Neural cell (in vitro differentiated cells): Measurements from ENCODE around the gene PRKG1. TPM values are rescaled to one million over a fixed set of nuclear protein-coding genes. Genes with fewer than 3 reads are reported as not detected.

ENCODE experiments used
- H2AFZ ChIP-seq: fragments of 200-600, 300-800 bp; sonication (generic), shearing (Covaris generic); 2 replicates; pipeline ENCODE4 v1.6.0; 2014; ENCODE audit warnings: low read depth, mild to moderate bottlenecking, antibody characterized with exemption, low read length, moderate library complexity
- H3F3A ChIP-seq: fragments of 200-600 bp; shearing (Covaris generic); 2 replicates; pipeline ENCODE4 v1.6.1; 2016; ENCODE audit warnings: mild to moderate bottlenecking, moderate library complexity, mixed read lengths, antibody characterized with exemption, low read length; ENCODE audit not compliant: insufficient read depth, poor library complexity, severe bottlenecking
- H3K27ac ChIP-seq: fragments of 200-600, 300-800 bp; sonication (generic), shearing (Covaris generic); 2 replicates; pipeline ENCODE4 v1.5.1; 2014; ENCODE audit warnings: mild to moderate bottlenecking, low read length, moderate library complexity
- H3K27me3 ChIP-seq: fragments of 300-800, 200-600 bp; sonication (generic), shearing (Covaris generic); 2 replicates; pipeline ENCODE4 v1.6.0; 2014; ENCODE audit warnings: mild to moderate bottlenecking, low read depth, low read length, moderate library complexity; ENCODE audit not compliant: insufficient read depth
- H3K36me3 ChIP-seq: fragments of 300-800, 200-600 bp; sonication (generic), shearing (Covaris generic); 2 replicates; pipeline ENCODE4 v1.5.1; 2014; ENCODE audit warnings: mild to moderate bottlenecking, antibody characterized with exemption, low read length, moderate library complexity; ENCODE audit not compliant: insufficient read depth
- H3K4me2 ChIP-seq: fragments of 300-800, 200-600 bp; sonication (generic), shearing (Covaris generic); 2 replicates; pipeline ENCODE4 v1.6.0; 2014; ENCODE audit warnings: mild to moderate bottlenecking, low read length
- H3K4me3 ChIP-seq: fragments of 300-800, 200-600 bp; sonication (generic), shearing (Covaris generic); 2 replicates; pipeline ENCODE4 v1.5.1; 2014; ENCODE audit warnings: mild to moderate bottlenecking, low read length, moderate library complexity
- H3K79me2 ChIP-seq: fragments of 200-600 bp; shearing (Covaris generic); replicated peaks from 2 replicates; pipeline ENCODE4 v1.6.0; 2014; ENCODE audit warnings: mild to moderate bottlenecking, low read length, moderate library complexity; ENCODE audit not compliant: insufficient read depth
- H3K9ac ChIP-seq: fragments of 300-800, 200-600 bp; sonication (generic), shearing (Covaris generic); 2 replicates; pipeline ENCODE4 v1.6.1; 2016; ENCODE audit warnings: mild to moderate bottlenecking, low read length, mixed read lengths
- H3K9me2 ChIP-seq: fragments of 200-600 bp; shearing (Covaris generic); 2 replicates; pipeline ENCODE4 v1.6.1; 2016; ENCODE audit warnings: mild to moderate bottlenecking, low read length, mixed read lengths; ENCODE audit not compliant: insufficient read depth
- H3K9me3 ChIP-seq: fragments of 200-600, 300-800 bp; sonication (generic), shearing (Covaris generic); 2 replicates; pipeline ENCODE4 v1.6.1; 2016; ENCODE audit warnings: mild to moderate bottlenecking, mixed run types, low read length, moderate library complexity, mixed read lengths
- H4K20me1 ChIP-seq: fragments of 200-600 bp; shearing (Covaris generic); 2 replicates; pipeline ENCODE4 v1.6.1; 2016; ENCODE audit warnings: mild to moderate bottlenecking, mixed run types; ENCODE audit not compliant: insufficient read depth
- CTCF ChIP-seq: fragments of 450-650 bp; IDR thresholded peaks from 2 replicates; pipeline ENCODE4 v1.5.1; 2014; ENCODE audit warnings: antibody characterized with exemption, mild to moderate bottlenecking, moderate library complexity; ENCODE audit not compliant: poor library complexity, severe bottlenecking
- EP300 ChIP-seq: fragments of 450-650 bp; conservative IDR thresholded peaks from 2 replicates; pipeline ENCODE4 v1.6.1; 2014; ENCODE audit warnings: antibody characterized with exemption, mild to moderate bottlenecking, moderate library complexity; ENCODE audit not compliant: poor library complexity, severe bottlenecking
- EZH2 ChIP-seq: fragments of 200-600, 300-800 bp; shearing (Covaris generic), sonication (generic); IDR thresholded peaks from 2 replicates; pipeline ENCODE4 v1.6.1; 2014; ENCODE audit warnings: antibody characterized with exemption, low read length, borderline replicate concordance, mild to moderate bottlenecking; ENCODE audit not compliant: insufficient read depth, poor library complexity, severe bottlenecking
- MXI1 ChIP-seq: fragments of 450-650 bp; conservative IDR thresholded peaks from 2 replicates; pipeline ENCODE4 v1.6.1; 2014; ENCODE audit warnings: antibody characterized with exemption, mild to moderate bottlenecking; ENCODE audit not compliant: poor library complexity, severe bottlenecking
- POLR2AphosphoS5 ChIP-seq: IDR thresholded peaks from 2 replicates; pipeline ENCODE4 v1.6.1; 2012
- RAD21 ChIP-seq: fragments of 450-650 bp; conservative IDR thresholded peaks from 2 replicates; pipeline ENCODE4 v1.6.1; 2014; ENCODE audit warnings: antibody characterized with exemption, mild to moderate bottlenecking, moderate library complexity
- REST ChIP-seq: IDR thresholded peaks from 2 replicates; pipeline ENCODE4 v1.6.1; 2012; ENCODE audit warnings: borderline replicate concordance
- SMC3 ChIP-seq: fragments of 450-650 bp; conservative IDR thresholded peaks from 2 replicates; pipeline ENCODE4 v1.6.1; 2014; ENCODE audit warnings: antibody characterized with exemption, mild to moderate bottlenecking, moderate library complexity; ENCODE audit not compliant: poor library complexity
- TAF1 ChIP-seq: IDR thresholded peaks from 2 replicates; pipeline ENCODE4 v1.6.1; 2012; ENCODE audit warnings: low read depth
- polyA plus RNA-seq: library from polyadenylated mRNA; depleted of rRNA; stranded (reverse); fragments of >200 nt; gene quantifications from 2 replicates; pipeline ENCODE4 v1.2.3, GENCODE V29; 2014

Gene PRKG1
- polyA plus RNA-seq, 1 donor from 2014 or later, result 2.2 TPM

GRCh38 chr10:51198170-51198569, 123.9 kb downstream of the PRKG1 start:
- H2AFZ ChIP-seq, result no peak overlapping the region
- TF ChIP-seq RAD21, result no peak
- no peak for TF ChIP-seq EZH2
- TF ChIP-seq SMC3, result no peak
- TF ChIP-seq MXI1, result no peak
- TF ChIP-seq POLR2AphosphoS5, result no peak
- no peak for TF ChIP-seq TAF1
- TF ChIP-seq CTCF, result no peak
- no peak for TF ChIP-seq EP300
- no peak for TF ChIP-seq REST
- H3K27ac ChIP-seq, result no peak overlapping the region
- no peaks in the 10 kb centered on the region for H3F3A ChIP-seq
- no peaks in the 10 kb centered on the region for H3K9me3 ChIP-seq
- H3K4me2 ChIP-seq, result no peak overlapping the region
- H4K20me1 ChIP-seq, result no peaks in the 10 kb centered on the region
- no peak overlapping the region for H3K4me3 ChIP-seq
- H3K79me2 ChIP-seq, result no peaks in the 10 kb centered on the region
- H3K36me3 ChIP-seq, result no peaks in the 10 kb centered on the region
- H3K27me3 ChIP-seq, result no peaks in the 10 kb centered on the region
- no peaks in the 10 kb centered on the region for H3K9me2 ChIP-seq
- H3K9ac ChIP-seq, result no peak overlapping the region

- Histone ChIP-seq H3K9me3 (no peaks in the 10 kb centered on the region), H3K4me3 (no peak overlapping the region), H3F3A (no peaks in the 10 kb centered on the region), H3K36me3 (no peaks in the 10 kb centered on the region), H3K9ac (no peak overlapping the region), H3K27ac (no peak overlapping the region), H3K27me3 (no peaks in the 10 kb centered on the region), H4K20me1 (no peaks in the 10 kb centered on the region), H3K4me2 (no peak overlapping the region), H3K79me2 (no peaks in the 10 kb centered on the region), H2AFZ (no peak overlapping the region), H3K9me2 (no peaks in the 10 kb centered on the region)
- TF ChIP-seq EP300, result no peak
- TF ChIP-seq RAD21, result no peak
- TF ChIP-seq MXI1, result no peak
- no peak for TF ChIP-seq SMC3
- TF ChIP-seq EZH2, result no peak
- TF ChIP-seq POLR2AphosphoS5, result no peak
- TF ChIP-seq TAF1, result no peak
- TF ChIP-seq CTCF, result no peak
- no peak for TF ChIP-seq REST
Measured at GRCh38 chr10:51201947-51202346, 127.7 kb downstream of the PRKG1 start.
